Measurements from ENCODE around the gene TMEM183A. TPM values are rescaled to one million over a fixed set of nuclear protein-coding genes. Genes with fewer than 3 reads are reported as not detected.

TMEM183A gene
- total and polyA plus RNA-seq, 4 donors, result 29.4 to 63.9 (median 51.7) TPM

GRCh38 chr1:203054642-203055041, 47.5 kb downstream of the TMEM183A start:
- H3K27me3 ChIP-seq (ENCODE audit: control insufficient read depth in 3 of 3, insufficient read depth in 3 of 3, low read length in 2 of 3), result no peaks in the 10 kb centered on the region
- no peaks in the 10 kb centered on the region for H3K36me3 ChIP-seq (ENCODE audit: control insufficient read depth in 4 of 4, insufficient read depth in 4 of 4, low read length in 4 of 4)
- DNase-seq (no peak), ATAC-seq (ENCODE audit: insufficient read depth, low FRiP score) (no peak)
- no peak overlapping the region for H3K9ac ChIP-seq (ENCODE audit: insufficient read depth in 1 of 2, low read length in 2 of 2)
- TF ChIP-seq CTCF (IDR thresholded peaks at IDR 0.05; ENCODE audit: control extremely low read depth, extremely low read depth), result no peak
- WGBS, 2 donors, result 81 to 91% methylated on average over 5 of the region's 5 CpGs
- H3K4me1 ChIP-seq (ENCODE audit: control insufficient read depth in 5 of 5, insufficient read depth in 5 of 5, low read length in 5 of 5), result peaks cover 0 to 11% (median 3%) of the 10 kb centered on the region in 5 donors
- no peak overlapping the region for H3K27ac ChIP-seq (ENCODE audit: low read depth in 1 of 2, low read length in 1 of 2)
- H3K4me3 ChIP-seq, result no peak overlapping the region
- no peaks in the 10 kb centered on the region for H3K9me3 ChIP-seq (ENCODE audit: control insufficient read depth in 4 of 4, insufficient read depth in 3 of 4, low read length in 3 of 4)

GRCh38 chr1:203055161-203055799, 48.1 kb downstream of the TMEM183A start:
- no peaks in the 10 kb centered on the region for H3K9me3 ChIP-seq (ENCODE audit: control insufficient read depth in 4 of 4, insufficient read depth in 3 of 4, low read length in 3 of 4)
- no peak for TF ChIP-seq CTCF (IDR thresholded peaks at IDR 0.05; ENCODE audit: control extremely low read depth, extremely low read depth)
- H3K4me3 ChIP-seq, result no peak overlapping the region
- no peaks in the 10 kb centered on the region for H3K36me3 ChIP-seq (ENCODE audit: control insufficient read depth in 4 of 4, insufficient read depth in 4 of 4, low read length in 4 of 4)
- DNase-seq (no peak), ATAC-seq (ENCODE audit: insufficient read depth, low FRiP score) (no peak)
- H3K27me3 ChIP-seq (ENCODE audit: control insufficient read depth in 3 of 3, insufficient read depth in 3 of 3, low read length in 2 of 3), result no peaks in the 10 kb centered on the region
- WGBS, 2 donors, result 92 to 97% methylated on average over 24 of the region's 24 CpGs
- no peak overlapping the region for H3K27ac ChIP-seq (ENCODE audit: low read depth in 1 of 2, low read length in 1 of 2)
- peaks cover 0 to 11% (median 3%) of the 10 kb centered on the region in 5 donors for H3K4me1 ChIP-seq (ENCODE audit: control insufficient read depth in 5 of 5, insufficient read depth in 5 of 5, low read length in 5 of 5)
- H3K9ac ChIP-seq (ENCODE audit: insufficient read depth in 1 of 2, low read length in 2 of 2), result no peak overlapping the region

GRCh38 chr1:203056012-203056411, 48.8 kb downstream of the TMEM183A start:
- H3K27me3 ChIP-seq (ENCODE audit: control insufficient read depth in 3 of 3, insufficient read depth in 3 of 3, low read length in 2 of 3), result no peaks in the 10 kb centered on the region
- no peak for ATAC-seq (ENCODE audit: insufficient read depth, low FRiP score)
- peaks cover 0 to 11% (median 3%) of the 10 kb centered on the region in 5 donors for H3K4me1 ChIP-seq (ENCODE audit: control insufficient read depth in 5 of 5, insufficient read depth in 5 of 5, low read length in 5 of 5)
- no peak for TF ChIP-seq CTCF (IDR thresholded peaks at IDR 0.05; ENCODE audit: control extremely low read depth, extremely low read depth)
- no peaks in the 10 kb centered on the region for H3K9me3 ChIP-seq (ENCODE audit: control insufficient read depth in 4 of 4, insufficient read depth in 3 of 4, low read length in 3 of 4)
- no peaks in the 10 kb centered on the region for H3K36me3 ChIP-seq (ENCODE audit: control insufficient read depth in 4 of 4, insufficient read depth in 4 of 4, low read length in 4 of 4)
- DNase-seq, result no peak
- H3K9ac ChIP-seq (ENCODE audit: insufficient read depth in 1 of 2, low read length in 2 of 2), result no peak overlapping the region
- H3K4me3 ChIP-seq, result no peak overlapping the region
- no peak overlapping the region for H3K27ac ChIP-seq (ENCODE audit: low read depth in 1 of 2, low read length in 1 of 2)
- 87 to 94% methylated on average over 7 of the region's 7 CpGs for WGBS, 2 donors

GRCh38 chr1:203056516-203056915, 49.3 kb downstream of the TMEM183A start:
- no peak for ATAC-seq (ENCODE audit: insufficient read depth, low FRiP score)
- peaks cover 0 to 11% (median 3%) of the 10 kb centered on the region in 5 donors for H3K4me1 ChIP-seq (ENCODE audit: control insufficient read depth in 5 of 5, insufficient read depth in 5 of 5, low read length in 5 of 5)
- H3K4me3 ChIP-seq, result no peak overlapping the region
- H3K27me3 ChIP-seq (ENCODE audit: control insufficient read depth in 3 of 3, insufficient read depth in 3 of 3, low read length in 2 of 3), result no peaks in the 10 kb centered on the region
- H3K27ac ChIP-seq (ENCODE audit: low read depth in 1 of 2, low read length in 1 of 2), result no peak overlapping the region
- no peak for TF ChIP-seq CTCF (IDR thresholded peaks at IDR 0.05; ENCODE audit: control extremely low read depth, extremely low read depth)
- no peaks in the 10 kb centered on the region for H3K36me3 ChIP-seq (ENCODE audit: control insufficient read depth in 4 of 4, insufficient read depth in 4 of 4, low read length in 4 of 4)
- no peak for DNase-seq
- 97 to 99% methylated on average over 6 of the region's 6 CpGs for WGBS, 2 donors
- no peak overlapping the region for H3K9ac ChIP-seq (ENCODE audit: insufficient read depth in 1 of 2, low read length in 2 of 2)
- no peaks in the 10 kb centered on the region for H3K9me3 ChIP-seq (ENCODE audit: control insufficient read depth in 4 of 4, insufficient read depth in 3 of 4, low read length in 3 of 4)
